HepG2 (cell line): Measurements from ENCODE around the gene TOP2A. TPM values are rescaled to one million over a fixed set of nuclear protein-coding genes. Genes with fewer than 3 reads are reported as not detected.

Experiments
- ATAC-seq: fragments of 200-7000 bp; cut with Tn5 transposase; 3 replicates; pipeline ENCODE4 v1.9.1; 2020; ENCODE audit warnings: mild to moderate bottlenecking, moderate library complexity
- BruUV-seq: library from RNA; stranded (reverse); fragments of 400-500 nt; replicated peaks from 2 replicates; lab custom pipeline; 2021; lab: Mats Ljungman, UMichigan
- CTCF ChIA-PET: fragments of 300-600 bp; formaldehyde crosslinking; extraction: SDS; loops from one replicate; lab custom pipeline; 2021; ENCODE audit warnings: low total read pairs, inconsistent platforms, low intra/inter-chr PET ratio; lab: Yijun Ruan, JAX
- POLR2A ChIA-PET: fragments of 350-600 bp; sonication (Branson Sonifier 250); formaldehyde crosslinking; loops from one replicate; lab custom pipeline; 2020; ENCODE audit warnings: antibody characterized with exemption, inconsistent platforms; lab: Yijun Ruan, JAX
- DNase-seq: peaks from one replicate; pipeline ENCODE4 v3.0.0-alpha.2; 2015; ENCODE audit warnings: low spot score
- FAIRE-seq: peaks from 3 replicates; lab custom pipeline; 2011; peaks lifted over from hg19 to GRCh38; lab: Jason Lieb, UNC
- H2AFZ ChIP-seq: one replicate; pipeline ENCODE4 v1.6.1; 2011; ENCODE audit warnings: low read length, inconsistent platforms
- H3K27ac ChIP-seq: fragments of 300-600 bp; 3 replicates; pipeline ENCODE4 v1.8.0; 2011; ENCODE audit warnings: mixed run types, mild to moderate bottlenecking, mixed read lengths, low read length, inconsistent platforms; ENCODE audit not compliant: insufficient read depth; ENCODE audit errors: extremely low read length
- H3K27me3 ChIP-seq, 2 experiments: fragments of 200-600 bp in 1 of 2; 2 replicates in 1 of 2; 3 replicates in 1 of 2; pipeline versions ENCODE4 v1.6.0 to v1.8.0; 2011; ENCODE audit warnings: low read length in 2 of 2, mild to moderate bottlenecking in 2 of 2, moderate library complexity in 2 of 2, inconsistent platforms in 1 of 2; ENCODE audit not compliant: insufficient read depth in 2 of 2, control insufficient read depth in 1 of 2
- H3K36me3 ChIP-seq, 2 experiments: fragments of 200-600 bp in 1 of 2; replicated peaks in 1 of 2; 2 replicates in 1 of 2; 3 replicates in 1 of 2; pipeline versions ENCODE4 v1.5.1 to v1.8.0; 2011; ENCODE audit warnings: low read length in 2 of 2, inconsistent platforms in 1 of 2; ENCODE audit not compliant: insufficient read depth in 2 of 2, control insufficient read depth in 1 of 2
- H3K4me1 ChIP-seq: 2 replicates; pipeline ENCODE4 v1.5.1; 2012; ENCODE audit warnings: low read length, inconsistent platforms; ENCODE audit not compliant: insufficient read depth
- H3K4me2 ChIP-seq: 2 replicates; pipeline ENCODE4 v1.6.0; 2011; ENCODE audit warnings: low read depth, low read length, inconsistent platforms
- H3K4me3 ChIP-seq, 3 experiments: fragments of 200-600 bp in 1 of 3; sonication (generic), shearing (Covaris generic) in 1 of 3; replicated peaks in 1 of 3; 2 replicates each; pipeline ENCODE4 v1.5.1; 2011 to 2016; ENCODE audit warnings: low read length in 3 of 3, inconsistent platforms in 2 of 3, low read depth in 2 of 3, mild to moderate bottlenecking in 2 of 3, control low read depth in 1 of 3, mixed read lengths in 1 of 3; ENCODE audit not compliant: insufficient read depth in 1 of 3
- H3K79me2 ChIP-seq: one replicate; pipeline ENCODE4 v1.6.1; 2011; ENCODE audit warnings: low read length, inconsistent platforms; ENCODE audit not compliant: insufficient read depth
- H3K9ac ChIP-seq: 2 replicates; pipeline ENCODE4 v1.6.0; 2011; ENCODE audit warnings: mild to moderate bottlenecking, low read depth, low read length, inconsistent platforms; ENCODE audit not compliant: insufficient read depth
- H3K9me3 ChIP-seq: 2 replicates; pipeline ENCODE4 v1.5.1; 2012; ENCODE audit warnings: mild to moderate bottlenecking, low read length
- H4K20me1 ChIP-seq: 2 replicates; pipeline ENCODE4 v1.6.0; 2011; ENCODE audit warnings: inconsistent platforms, mild to moderate bottlenecking, low read length, moderate library complexity; ENCODE audit not compliant: insufficient read depth
- AGO1 ChIP-seq: fragments of 200-400 bp; formaldehyde crosslinking; IDR thresholded peaks from 2 replicates; pipeline ENCODE4 v1.6.1; 2017; ENCODE audit warnings: mild to moderate bottlenecking, low read depth, low read length, moderate library complexity; ENCODE audit not compliant: poor library complexity, severe bottlenecking
- ARID3A ChIP-seq: IDR thresholded peaks from 2 replicates; pipeline ENCODE4 v1.6.1; 2012; ENCODE audit warnings: low read depth, low read length, improper control_type of control experiment
- ARID4A ChIP-seq: sonication (generic); formaldehyde crosslinking; IDR thresholded peaks from 2 replicates; pipeline ENCODE4 v1.5.0; 2020; ENCODE audit warnings: mild to moderate bottlenecking, missing genetic modification reagents, borderline replicate concordance
- DNMT3B ChIP-seq: conservative IDR thresholded peaks from 2 replicates; pipeline ENCODE4 v1.6.1; 2016; ENCODE audit warnings: missing biosample characterization, control low read depth
- FOXO1 ChIP-seq: sonication (generic); formaldehyde crosslinking; IDR thresholded peaks from 2 replicates; pipeline ENCODE4 v1.4.0; 2020; ENCODE audit warnings: missing genetic modification reagents
- HNRNPK ChIP-seq: fragments of 200-400 bp; formaldehyde crosslinking; IDR thresholded peaks from 2 replicates; pipeline ENCODE4 v1.6.1; 2018; ENCODE audit warnings: low read length, low read depth, moderate library complexity, mild to moderate bottlenecking; ENCODE audit not compliant: poor library complexity, severe bottlenecking
- PHF8 ChIP-seq: sonication (generic); formaldehyde crosslinking; IDR thresholded peaks from 2 replicates; pipeline ENCODE4 v1.5.0; 2020; ENCODE audit warnings: missing genetic modification reagents
- TEF ChIP-seq: sonication (generic); formaldehyde crosslinking; IDR thresholded peaks from 2 replicates; pipeline ENCODE4 v1.5.0; 2020; ENCODE audit warnings: missing genetic modification reagents
- U2AF1 ChIP-seq: fragments of 200-400 bp; formaldehyde crosslinking; optimal IDR thresholded peaks from 2 replicates; pipeline ENCODE3; 2017; ENCODE audit warnings: mild to moderate bottlenecking, low read depth, low read length
- ZNF337 ChIP-seq: sonication (generic); formaldehyde crosslinking; IDR thresholded peaks from 2 replicates; pipeline ENCODE4 v1.5.1; 2020; ENCODE audit warnings: missing genetic modification reagents, low read depth, mild to moderate bottlenecking, borderline replicate concordance
- ZNF687 ChIP-seq: sonication (generic); formaldehyde crosslinking; IDR thresholded peaks from 2 replicates; pipeline ENCODE4 v1.5.1; 2020; ENCODE audit warnings: mild to moderate bottlenecking, missing genetic modification reagents, moderate library complexity
- ZSCAN9 ChIP-seq: IDR thresholded peaks from 2 replicates; pipeline ENCODE4 v1.6.1; 2016; ENCODE audit warnings: borderline replicate concordance
- WGBS: methylation state at CpG from one replicate; pipeline ENCODE4 v1.1.6; 2017; ENCODE audit warnings: low lambda C conversion rate; 5-methylcytosine and 5-hydroxymethylcytosine counted together
- in situ Hi-C: cut with HindIII; loops from 2 replicates; pipeline ENCODE4 v1.10.0; 2017; ENCODE audit warnings: low pct_unique_long_range_greater_than_20kb; ENCODE audit not compliant: extremely low pct_ligation_motif_present
- intact Hi-C: fragments of 100-400 bp; cut with micrococcal nuclease; formaldehyde crosslinking; loops from one replicate; pipeline ENCODE4 v1.10.0; 2022; ENCODE audit not compliant: unreplicated experiment
- polyA plus RNA-seq, 8 experiments: library from polyadenylated mRNA; depleted of rRNA in 3 of 8; stranded (reverse) in 7 of 8; unstranded in 1 of 8; fragments of >200 nt; fragmentation: Illumina TruSeq in 4 of 8; extraction: Trizol in 4 of 8; gene quantifications; 2 replicates each; pipeline versions ENCODE4 v1.2.1 to v1.2.3, GENCODE V29; 2011 to 2016; ENCODE audit warnings: low read depth in 4 of 8, missing spikeins in 1 of 8, mixed read lengths in 1 of 8; ENCODE audit not compliant: insufficient read depth in 1 of 8
- total RNA-seq, 5 experiments: library from RNA; depleted of rRNA; stranded (reverse); fragments of >200 nt; fragmentation: Illumina TruSeq; extraction: Trizol; gene quantifications; 2 replicates each; pipeline ENCODE4 v1.2.3, GENCODE V29; 2016; ENCODE audit warnings: low read depth in 1 of 5

Gene TOP2A
- total and polyA plus RNA-seq, 2 of the 13 experiments (the other 11 are each of a cell fraction or from before 2014, with no cell fraction given) = 108 to 327 TPM

GRCh38 chr17:40366861-40367518 lies 50.7 kb downstream of the TOP2A start:
- Histone ChIP-seq H3K79me2 (no peaks in the 10 kb centered on the region), H3K9ac (no peak overlapping the region), H2AFZ (no peak overlapping the region), H3K36me3 (no peaks in the 10 kb centered on the region), H3K27me3 (0 out of 5 replicates have a peak, but pooled peaks cover 0 to 2% of the 10 kb centered on the region in 2 experiments), H3K4me2 (no peak overlapping the region), H3K27ac (no peak overlapping the region), H4K20me1 (no peaks in the 10 kb centered on the region), H3K9me3 (no peaks in the 10 kb centered on the region), H3K4me1 (peaks cover 24% of the 10 kb centered on the region), H3K4me3 (no peak overlapping the region)
- ChIA-PET CTCF (no interaction called here), POLR2A (interaction anchor here (0.6 kb wide), 1 partner anchor 103 kb away, joined by 3 read pairs; no protein-coding TSS in a partner anchor)
- WGBS = 57% methylated on average over 15 of the region's 17 CpGs
- in situ Hi-C loops (no loop called here), intact Hi-C loops (no loop called here)
- FAIRE-seq = no peak
- no peak for ATAC-seq
- BruUV-seq = no TSS peak
- DNase-seq = no peak
- TF ChIP-seq FOXO1 (CRISPR knock-in tag) (no peak), ARID3A (no peak), U2AF1 (no peak), TEF (CRISPR knock-in tag) (no peak), ZSCAN9 (CRISPR knock-in tag) (no peak), ZNF687 (CRISPR knock-in tag) (peak; percentile 24; the same call in 1 of the 2 replicates), DNMT3B (CRISPR knock-in tag) (no peak), AGO1 (peak; percentile 47), PHF8 (CRISPR knock-in tag) (no peak), HNRNPK (no peak), ZNF337 (no peak), ARID4A (no peak)
